Measurements from ENCODE around the gene LGALS3.

The LGALS3 gene

DNA sequence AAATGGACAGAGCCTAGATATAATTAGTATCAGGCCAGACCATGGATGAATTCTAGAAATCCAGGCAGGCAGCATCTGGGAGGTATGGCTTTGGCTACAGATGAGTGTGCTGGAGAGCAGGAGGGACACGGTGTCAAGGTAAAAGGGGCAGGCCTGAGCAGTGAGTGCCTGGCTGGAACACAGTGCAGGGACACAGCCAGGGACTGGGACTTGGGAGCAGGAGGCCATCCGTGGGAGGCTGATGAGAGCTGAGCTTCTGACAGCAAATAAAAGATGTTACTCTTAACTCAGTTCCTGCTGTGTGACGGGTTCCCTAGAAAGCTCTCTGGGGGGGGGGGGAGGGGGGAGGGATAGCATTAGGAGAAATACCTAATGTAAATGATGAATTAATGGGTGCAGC is 13.6 kb upstream of the LGALS3 start:
- no peak for DNase-seq

DNA sequence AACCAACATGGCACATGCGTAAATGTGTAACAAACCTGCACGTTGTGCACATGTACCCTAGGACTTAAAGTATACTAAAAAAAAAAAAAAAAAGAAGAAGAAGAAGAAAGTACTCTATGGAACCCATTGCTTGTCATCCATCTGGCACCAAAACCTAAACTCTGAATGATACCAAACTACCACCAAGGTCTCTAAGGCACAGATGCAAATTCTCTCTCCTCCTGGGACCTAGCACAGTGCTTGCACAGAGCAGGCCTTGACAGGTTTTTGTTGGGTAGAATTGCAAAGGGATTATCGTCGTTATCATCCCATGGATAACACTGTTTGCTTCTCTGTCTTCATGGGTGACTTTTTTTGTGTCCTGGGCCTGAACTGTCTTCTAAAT is 13.2 kb upstream of the LGALS3 start:
- DNase-seq = no peak

DNA sequence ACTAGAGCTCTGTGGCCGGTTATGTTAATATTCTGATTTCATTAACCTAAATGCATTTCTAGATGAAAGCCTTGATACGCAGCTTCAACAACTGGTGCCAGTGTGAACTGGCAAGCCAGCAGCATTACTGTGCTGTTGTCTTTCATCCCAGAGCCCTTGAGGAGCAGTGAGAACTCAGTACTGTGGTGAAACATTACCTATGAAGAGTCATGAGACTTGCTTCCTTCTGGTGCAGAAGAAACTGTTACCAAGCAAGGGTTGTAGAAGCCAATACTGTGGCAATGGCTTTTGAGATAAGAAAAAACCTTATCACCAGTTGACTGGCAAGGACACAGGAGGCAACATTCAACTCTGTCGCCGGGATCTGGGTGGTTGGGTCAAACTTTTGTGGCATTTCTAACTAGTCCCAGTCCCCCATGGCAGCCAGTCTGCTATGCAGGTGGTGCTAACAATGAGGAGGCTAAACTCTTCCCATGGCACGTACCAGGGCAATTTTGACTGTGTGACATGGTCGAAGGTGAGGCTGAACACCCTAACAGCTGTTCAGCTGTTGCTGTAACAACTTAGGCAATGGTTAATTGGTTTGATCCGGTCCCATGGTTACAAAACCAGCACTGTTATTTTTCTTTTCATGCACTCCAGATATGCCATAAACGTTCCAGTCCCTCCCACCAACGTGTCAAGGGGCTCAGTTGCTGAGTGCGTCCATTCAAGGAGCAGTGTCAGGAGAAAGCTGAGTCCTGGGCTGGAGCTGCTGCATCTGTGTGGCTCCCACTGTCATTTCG is 12.6 kb upstream of the LGALS3 start:
- DNase-seq = no peak

DNA sequence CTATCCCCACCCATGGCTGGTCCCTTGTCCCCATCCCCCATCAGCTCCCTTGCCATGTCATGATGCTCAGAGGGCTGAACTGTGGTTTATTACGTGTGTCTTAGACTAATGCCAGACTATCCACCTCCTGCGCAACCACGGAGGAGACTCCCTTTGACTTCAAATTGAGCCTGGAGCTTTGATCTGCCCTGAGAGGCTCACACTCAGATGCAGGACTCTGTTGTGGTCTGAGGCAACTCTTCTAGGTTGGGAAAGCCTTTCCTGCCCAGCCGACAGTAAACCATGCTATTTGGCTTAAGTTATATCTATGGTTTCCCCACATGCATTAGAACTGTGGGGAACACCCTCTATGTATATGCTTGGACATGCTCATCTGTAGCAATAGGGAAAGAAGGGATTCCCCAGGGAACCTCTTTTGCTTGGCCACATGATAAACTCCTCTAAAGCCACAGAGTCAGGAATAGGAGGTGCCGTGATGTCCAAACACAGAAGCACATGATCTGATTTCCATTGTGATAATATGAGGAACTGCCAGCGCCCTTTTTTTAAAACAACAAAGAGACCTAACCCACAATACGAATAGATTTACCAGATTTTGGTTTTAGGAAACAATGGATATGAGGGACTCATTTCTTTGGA is 11.1 kb upstream of the LGALS3 start:
- no peak for DNase-seq

DNA sequence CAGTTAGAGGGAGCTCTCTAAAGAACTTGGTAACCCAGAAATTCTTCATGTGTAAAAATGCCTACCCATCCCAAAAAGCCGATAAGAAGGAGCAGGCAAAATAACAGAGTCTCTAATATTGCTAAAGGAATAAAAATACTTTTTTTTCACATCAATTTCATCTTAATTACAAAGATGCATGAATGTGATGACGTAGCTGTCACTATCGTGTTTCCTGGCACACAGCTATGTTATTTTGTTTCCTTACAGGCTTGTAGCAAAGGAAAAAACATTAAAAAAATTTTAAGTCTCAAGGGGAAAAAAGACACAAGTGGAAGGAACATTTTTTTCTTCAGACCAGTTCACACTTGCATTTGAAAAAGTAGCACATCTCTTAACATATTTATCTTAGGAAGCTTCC is 10.3 kb upstream of the LGALS3 start:
- DNase-seq = no peak

DNA sequence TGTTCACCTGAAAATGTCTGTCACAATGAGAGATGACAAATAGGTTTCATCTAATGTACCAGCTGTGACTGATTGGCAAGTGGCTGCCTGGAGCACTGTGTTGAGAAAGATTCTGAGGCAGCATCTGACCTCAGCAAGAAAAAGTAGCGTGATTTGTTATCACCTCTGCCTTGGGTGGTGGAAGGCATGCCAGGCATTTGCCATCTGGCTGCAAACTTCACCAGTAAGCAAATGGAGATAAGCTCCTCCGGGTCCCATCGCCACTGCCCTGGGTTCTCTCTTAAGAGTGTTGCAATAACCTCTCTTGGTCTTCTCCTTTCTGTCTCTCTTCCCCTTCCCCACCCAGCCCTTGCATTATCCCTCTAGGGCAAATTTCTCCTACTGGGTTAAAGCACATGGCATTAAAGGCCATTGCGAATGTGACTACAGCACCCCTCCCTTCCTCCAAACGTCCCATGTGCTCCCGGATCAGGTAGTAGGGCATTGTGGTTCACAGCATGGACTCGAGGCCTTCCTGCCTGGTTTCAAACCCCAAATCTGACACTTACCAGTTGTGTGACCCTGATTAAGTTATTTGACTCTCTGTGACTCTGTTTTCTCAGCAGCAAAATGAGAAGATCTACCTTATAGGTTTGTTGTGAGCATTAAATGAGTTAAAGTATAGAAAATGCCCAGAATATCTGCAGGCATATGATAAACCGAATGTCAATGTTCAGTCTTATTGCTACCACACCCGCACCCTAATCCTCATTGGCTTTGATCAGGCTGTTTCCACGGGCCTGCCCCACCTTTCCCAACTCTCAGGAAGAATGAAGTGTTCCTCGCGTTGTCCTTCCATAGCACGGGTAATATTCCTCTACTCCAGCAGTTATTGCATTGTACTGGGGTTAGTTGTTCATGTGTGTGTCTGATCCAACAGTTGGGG is 8.2 kb upstream of the LGALS3 start:
- DNase-seq = no peak

DNA sequence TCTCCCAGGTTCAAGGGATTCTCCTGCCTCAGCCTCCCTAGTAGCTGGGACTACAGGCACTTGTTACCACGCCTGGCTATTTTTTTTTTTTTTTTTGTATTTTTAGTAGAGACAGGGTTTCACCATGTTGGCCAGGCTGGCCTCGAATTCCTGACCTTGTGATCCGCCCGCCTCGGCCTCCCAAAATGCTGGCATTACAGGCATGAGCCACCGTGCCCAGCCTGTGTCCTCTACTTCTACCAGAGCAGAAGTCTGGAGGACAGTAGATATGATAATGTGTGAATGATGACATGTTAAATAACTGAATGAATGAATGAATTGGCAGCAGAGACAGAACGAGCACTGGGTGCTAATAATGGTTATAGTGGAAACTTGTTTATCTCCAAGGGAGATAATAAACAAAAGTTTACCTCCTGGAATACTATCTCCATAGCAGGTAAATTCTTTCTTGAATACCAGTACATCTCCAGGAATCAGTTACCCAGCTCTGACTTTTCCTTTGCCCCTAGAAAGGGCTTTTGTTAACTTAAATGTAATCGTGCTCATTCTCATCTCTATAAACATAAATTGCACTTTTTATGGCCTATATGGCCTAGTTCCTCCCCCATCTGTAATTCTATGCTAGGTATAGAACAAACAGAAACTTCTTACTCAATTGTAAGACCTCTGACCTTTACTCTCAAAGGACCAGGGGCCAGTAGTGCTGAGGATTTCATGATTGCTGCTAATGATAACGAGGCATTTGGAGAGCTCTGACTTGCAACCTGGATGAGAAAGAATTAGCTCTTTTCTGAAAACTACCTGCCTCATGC is 7.2 kb upstream of the LGALS3 start:
- no peak for DNase-seq

DNA sequence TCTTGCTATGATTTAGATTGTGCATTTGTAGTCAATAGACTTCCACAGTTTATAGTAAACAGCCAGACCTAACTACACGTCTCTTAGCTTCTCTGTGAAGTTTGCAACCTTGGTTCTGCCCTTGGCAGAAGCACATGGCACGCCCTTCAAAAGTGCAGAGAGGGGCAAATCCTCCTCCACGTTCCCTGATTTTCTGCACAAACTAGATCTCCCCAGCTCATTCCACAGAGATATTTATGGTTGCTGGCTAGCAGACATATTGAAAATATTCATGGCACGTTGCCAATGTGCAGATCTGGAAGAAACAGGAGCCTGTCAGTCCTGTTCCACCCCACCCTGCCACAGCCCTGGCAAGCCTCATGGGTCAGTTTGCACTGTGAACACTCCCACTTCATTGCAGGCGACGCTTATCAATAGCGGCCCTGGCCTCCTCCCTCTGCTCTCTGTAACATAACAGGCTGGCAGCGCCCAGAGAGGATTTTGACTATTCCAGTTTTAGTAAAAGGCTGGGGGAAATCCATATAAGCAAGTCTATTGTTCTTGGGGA is 6.5 kb upstream of the LGALS3 start:
- DNase-seq = no peak

DNA sequence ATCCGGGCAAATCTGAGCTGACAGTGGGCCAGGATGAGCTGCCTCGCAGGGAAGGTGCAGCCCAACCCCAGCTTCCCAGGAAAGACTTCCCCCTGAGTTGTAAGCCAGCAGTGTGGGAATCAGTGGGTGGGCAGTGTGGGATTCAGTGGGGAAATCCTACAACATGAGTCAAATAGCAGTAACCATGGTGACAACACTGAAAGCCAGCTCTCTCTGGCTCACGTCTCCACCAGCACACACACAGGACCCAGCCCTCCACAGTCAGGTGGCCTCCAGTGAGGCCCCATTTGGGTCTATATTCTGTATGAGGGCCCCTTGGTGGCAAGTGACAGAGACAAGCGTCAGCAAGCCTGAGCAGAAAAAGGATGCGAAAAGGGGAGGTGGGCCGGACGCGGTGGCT is 6.0 kb upstream of the LGALS3 start:
- DNase-seq = no peak

DNA sequence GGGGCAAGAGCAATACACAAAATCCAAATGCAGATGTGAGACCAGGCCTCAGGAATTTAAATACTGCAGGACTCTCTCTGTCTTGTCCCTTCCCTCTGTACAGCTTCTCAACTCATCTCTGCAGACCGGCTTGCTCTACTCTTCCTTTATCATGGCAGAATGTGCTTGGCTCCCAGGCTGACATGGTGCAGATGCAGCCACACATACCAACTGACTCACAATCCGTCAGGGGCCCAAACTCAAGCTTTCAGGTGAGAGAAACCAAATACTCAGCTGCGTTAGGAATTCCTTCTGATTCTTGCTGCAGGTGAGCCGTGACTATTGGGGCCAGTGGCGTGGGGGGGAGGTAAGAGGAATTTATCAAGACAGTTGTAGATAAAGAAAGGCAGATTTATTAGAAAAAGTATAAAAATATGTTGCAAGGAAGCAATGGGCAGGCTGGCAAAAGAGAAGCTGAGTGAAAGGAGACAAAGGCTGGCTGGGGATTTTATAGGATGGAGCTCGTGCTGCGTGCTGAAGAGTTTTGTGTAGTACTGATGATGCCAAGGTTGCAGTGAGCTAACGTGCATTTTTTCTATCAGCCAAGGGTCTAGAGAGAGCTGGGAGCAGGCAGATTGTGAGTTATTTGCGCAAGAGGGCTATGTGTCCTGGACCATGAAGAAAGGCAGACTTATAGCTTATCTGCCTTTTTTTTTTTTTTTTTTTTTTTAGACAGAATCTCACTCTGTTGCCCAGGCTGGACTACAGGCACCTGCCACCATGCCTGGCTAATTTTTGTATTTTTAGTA is 5.0 kb upstream of the LGALS3 start:
- no peak for DNase-seq

DNA sequence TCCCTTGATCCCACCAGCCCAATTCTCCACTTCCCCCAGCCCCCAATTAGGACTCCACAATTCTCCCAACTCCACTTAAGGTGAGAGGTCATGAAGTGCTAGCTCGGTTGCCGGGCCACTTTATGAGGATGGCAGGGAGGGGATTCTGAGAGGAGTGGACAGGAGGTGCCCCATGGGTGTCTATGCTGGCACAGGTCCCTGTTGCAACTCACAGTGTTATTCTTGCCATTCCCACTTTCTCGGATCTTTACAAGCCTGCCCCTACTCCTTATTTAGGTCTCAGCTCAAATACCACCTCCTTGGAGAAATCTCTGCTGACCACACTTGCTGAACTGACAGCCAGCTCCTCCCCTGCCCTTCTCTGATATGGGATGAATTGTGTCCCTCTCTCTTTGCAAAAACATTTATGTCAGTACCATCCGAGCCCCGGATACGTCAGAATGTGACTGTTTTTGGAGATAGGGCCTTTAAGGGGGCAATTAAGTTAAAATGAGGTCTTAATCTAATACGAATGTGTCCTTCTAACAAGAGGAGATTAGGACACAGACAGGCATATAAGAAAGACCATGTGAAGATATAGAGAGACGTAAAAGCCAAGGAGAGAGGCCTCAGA is 4.2 kb upstream of the LGALS3 start:
- no peak for DNase-seq

DNA sequence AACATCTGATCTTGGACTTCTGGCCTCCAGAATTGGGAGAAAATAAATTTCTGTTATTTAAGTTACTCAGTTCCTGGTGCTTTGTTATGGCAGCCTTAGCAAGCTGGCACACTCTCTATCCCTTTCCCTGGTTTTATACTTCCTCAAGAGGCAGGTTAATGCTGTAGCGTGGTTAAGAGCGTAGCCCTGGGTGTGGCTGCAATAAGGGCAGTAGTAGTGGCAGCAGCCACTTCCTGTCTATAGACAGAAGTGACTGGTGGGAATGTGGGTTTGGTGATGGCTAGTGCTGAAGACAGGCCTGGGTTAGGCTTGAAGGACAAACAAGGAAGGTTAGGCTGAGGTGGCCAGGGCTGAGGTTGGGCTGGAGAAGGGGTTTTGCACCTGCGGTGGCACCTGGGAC is 3.6 kb upstream of the LGALS3 start:
- DNase-seq = no peak

DNA sequence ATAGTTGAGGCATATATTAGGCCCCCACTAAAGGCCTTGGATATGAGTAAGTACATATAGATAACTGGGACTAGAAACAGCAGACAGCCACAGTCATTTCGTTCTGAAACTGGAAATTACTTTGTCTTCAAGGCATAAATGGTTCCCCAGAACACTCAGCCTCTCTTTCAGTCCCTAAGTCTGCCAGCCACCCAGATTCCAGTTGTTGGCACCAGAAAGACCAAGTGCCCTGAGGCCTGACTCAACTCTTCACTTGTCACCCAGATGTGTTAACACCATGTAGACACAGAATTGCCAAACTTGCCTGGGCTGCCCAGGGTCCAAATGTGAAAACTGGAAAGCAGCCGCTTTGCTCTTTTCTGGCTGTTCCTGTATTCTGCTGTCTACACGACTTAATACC is 3.0 kb upstream of the LGALS3 start:
- DNase-seq = no peak

DNA sequence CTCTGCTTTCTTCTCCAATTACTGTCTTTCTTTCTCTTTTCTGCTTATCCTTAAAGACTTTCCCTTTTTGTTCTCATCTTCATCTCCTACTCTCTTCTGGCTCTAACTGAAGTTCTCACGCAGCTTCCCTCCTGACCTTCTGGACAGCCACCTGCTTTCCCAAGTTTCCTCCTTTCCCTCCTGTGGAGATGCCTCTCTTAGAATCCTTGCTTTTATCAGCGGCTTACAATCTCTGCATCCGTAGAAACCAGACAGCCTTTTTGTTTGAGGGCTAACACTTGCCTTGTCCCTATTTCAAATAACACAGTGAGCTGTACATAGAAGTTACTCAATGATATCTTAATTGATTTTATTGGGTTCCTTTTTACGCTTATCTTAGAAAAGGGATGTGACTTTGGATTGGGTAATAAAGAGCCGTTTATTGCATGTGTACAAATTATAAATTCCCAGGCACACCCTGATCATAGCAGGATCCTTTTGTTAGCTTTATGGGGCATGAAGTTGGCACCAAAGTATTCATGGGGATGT is 2.1 kb upstream of the LGALS3 start:
- DNase-seq = no peak

DNA sequence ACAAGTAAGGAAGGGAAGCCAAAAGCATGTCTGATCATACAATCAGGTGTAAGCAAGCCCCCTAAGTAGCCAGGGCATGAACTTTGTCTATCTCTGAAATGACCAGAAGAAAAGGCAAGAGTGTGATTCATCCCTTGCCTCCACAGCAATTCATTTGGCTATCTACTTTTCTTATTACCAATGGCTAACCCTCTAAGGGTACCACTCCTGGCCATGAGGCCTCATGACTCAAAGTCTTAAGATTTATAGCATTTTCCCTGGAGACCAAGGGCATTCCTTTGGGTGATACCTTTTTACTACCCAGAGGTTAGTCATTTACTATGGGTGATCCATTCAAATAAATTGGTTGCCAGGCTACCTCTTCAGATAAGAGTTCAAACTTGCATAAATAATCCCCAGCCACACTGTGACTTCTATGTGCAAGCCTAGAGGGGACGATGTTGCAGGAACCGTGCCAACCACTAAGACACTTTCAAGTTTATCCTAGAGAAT is 1.5 kb upstream of the LGALS3 start:
- no peak for DNase-seq

DNA sequence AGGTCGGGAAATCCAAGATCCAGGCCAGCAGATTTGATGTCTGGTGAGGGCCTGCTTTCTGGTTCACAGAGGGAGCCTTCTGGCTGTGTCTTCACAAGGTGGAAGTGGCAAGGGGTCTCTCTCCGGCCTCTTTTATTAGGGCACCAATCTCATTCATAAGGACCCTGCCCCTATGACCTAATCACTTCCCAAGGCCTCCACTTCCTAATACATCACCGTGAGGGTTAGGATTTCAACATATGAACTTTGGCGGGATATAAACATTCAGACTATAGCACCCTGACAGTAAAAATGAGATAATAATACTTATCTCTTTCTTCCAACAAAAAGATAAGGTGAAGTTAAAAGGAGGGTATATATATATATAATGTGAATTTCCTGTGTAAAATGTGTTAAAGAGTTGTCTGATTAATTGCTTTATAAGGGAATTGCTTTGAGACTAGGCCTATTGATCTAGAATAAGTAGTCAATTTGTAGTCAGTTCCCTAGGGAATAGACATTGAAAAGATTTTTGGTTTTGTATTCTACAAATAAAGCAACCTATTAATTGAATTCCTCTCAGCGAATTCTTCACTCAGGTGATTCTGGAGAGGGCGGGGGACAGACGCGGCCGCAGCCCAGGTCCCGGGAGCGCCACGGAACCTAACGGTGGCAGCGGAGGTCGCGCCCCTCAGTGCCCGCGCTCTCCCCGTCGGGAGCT is 516 bp upstream of the LGALS3 start:
- no peak for DNase-seq

DNA sequence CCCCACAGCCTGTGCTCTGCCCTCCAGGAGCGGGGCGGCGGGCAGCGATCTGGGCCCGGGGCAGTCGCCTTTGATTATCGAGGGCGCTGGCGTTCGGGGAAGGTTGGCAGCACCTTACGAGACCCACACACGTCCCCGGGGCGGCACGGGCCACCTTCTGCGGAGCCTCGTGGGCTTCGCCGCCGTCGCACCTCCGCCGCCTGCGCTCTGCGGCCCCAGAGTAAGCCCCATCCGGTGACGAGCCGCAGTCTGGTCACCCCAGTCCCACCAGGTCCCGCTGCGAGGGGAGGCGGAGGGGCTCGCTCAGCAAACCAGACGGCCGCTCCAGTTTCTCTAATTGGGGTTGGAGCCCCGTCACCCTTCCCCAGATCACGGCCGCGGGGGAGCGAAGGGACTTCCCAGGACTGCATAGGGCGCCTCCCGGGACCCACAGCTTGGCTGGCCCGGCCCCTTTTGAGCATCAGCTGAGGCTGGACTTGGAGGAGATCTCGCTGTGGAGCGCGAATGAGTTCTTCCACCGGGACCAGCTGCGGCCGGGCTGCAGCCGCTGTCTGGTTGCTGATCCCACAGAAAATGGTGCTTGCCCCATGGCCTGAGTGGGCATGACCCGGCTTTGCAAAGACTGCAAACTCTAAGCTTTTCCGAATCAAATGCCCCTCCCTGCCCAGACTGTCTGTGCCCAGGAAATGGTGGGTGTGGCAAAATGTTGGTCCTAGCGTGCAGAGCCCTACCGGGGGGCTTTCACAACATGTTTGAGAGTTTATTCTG is 560 bp downstream of the LGALS3 start:
- no peak for DNase-seq

DNA sequence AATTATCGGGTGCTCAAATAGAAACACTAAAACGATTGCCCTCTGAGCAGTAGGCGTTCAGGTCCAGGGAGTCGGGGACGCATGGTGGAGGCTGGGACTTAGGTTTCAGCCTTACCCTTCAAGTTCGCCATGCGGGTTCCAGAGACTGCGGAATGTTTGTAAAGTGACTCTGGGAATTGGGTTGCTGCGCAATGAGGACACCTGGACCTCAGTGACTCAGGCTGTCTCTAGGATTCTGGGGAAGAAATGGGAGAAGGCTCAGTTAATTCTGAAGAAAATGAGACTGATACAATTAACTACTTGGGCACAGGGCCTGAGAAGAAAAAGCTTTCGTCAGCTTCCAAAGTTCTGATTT is 1.1 kb downstream of the LGALS3 start:
- no peak for DNase-seq

DNA sequence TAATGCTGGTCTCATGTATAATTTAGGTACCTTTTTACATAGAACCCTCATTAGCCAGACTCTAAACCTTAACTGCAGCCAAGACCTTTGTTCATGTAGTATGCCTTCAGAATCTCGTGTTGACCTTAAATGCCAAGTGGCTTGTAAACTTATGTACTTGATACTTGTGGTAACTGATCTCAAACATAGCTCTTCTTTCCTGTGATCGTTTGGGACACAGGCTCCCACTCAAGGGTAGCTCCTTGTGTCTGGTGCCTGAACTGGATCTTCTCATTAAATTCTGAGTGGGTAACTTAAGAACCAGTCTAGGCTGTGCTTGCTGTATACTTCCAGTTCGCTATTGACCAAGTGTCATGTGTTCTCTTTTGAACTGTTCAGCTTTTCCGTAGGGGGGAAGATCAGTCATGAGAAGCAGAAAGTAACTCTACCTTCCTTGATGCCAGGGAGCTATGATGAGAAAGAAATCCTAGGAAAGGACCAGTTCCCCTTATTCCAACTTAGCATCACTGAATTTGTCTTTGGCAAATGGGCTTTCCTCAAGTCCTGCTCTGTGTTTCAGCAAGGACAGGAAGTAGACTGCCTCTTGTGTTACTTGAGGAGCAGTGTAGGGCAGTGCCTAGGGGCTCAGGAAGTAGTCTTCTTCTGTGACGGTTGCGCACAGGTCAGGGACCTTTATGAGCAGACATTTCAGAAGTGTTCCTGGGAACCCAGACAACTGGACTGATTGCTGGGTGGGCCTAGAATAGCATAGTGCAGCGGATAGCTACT is 2.5 kb downstream of the LGALS3 start:
- DNase-seq = no peak

All from cortex of kidney (tissue), 1 donor.